Stimulated activated naive CD4-positive, alpha-beta T cell treated with Interleukin-2 at 50 U/mL for 16 hours (primary cell): ENCODE data around the gene PPP1R3D.

ENCODE experiments used
- DNase-seq: peaks from one replicate; lab custom pipeline; 2025; lab: John Stamatoyannopoulos, UW

PPP1R3D gene

DNA sequence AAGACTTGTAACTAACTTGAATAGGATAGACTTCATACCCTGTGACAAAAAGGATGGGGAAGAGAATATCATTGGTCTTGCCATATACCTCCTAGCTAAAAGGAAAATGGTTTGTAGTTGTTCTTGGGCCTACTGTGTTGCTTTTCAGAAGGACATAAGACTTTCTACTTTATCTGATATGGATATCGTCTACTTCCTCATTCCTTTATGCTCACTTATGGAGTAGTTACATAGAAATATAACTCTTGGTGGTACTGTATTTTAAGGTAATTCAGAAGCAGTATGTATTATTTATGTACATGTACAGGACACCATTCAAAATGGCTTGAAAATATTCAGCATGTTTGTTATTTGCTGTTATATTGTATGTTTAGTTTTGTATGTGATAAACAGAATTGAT, 8.1 kb upstream of the PPP1R3D start:
- no peak for DNase-seq

DNA sequence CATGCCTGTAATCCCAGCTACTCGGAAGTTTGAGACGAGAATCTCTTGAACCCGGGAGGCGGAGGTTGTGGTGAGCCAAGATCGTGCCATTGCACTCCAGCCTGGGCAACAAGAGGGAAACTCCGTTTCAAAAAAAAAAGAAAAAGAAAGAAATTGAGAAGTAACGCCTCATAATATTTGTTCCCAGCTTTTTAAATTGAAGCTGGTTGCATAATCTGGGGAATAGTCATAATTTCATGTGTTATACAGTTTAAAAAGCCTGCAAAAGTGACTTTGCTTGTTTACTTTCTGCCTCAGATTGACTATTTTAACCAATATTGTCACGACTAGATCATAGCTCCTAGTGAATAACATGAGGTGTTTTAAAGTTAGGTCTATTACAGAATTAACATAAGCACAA, 7.3 kb upstream of the PPP1R3D start:
- no peak for DNase-seq

DNA sequence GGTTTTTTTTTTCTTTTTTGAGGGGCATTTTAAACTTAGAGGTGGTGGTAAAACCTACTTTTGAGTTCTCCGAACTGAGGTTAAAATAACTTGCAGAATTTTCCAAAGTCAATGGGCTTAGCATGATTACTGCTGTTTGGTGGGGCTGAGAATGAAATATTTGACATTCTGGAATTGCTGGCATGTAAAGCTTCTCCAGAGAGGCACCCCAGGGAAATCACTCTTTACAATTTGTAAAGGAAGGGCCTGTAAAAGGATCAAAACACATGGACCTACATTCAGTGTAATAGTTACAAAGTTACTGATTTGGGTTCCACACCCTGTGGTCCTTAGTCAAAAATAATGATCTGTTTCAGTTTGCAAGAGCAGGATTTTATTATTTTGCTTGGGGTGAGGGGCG, 5.6 kb upstream of the PPP1R3D start:
- DNase-seq, result no peak

DNA sequence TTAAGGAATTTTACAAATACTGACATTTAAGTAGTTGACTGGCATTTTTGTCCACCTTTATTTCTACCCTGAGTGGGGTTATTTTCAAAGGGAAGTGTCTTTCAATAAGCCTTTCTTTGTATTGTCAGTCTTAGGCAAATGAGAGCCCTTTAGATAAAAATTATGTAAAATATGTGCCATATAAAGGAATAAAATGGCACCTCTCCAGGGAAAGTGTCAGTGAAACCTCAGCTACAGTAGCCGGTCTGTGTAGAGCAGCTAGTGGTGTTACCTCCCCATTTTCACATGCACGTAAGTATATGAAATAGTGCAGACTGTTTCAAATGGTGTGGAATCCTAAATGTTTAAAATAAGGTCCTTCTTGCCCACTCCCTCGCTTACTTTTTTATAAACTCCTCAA, 5.1 kb upstream of the PPP1R3D start:
- no peak for DNase-seq

DNA sequence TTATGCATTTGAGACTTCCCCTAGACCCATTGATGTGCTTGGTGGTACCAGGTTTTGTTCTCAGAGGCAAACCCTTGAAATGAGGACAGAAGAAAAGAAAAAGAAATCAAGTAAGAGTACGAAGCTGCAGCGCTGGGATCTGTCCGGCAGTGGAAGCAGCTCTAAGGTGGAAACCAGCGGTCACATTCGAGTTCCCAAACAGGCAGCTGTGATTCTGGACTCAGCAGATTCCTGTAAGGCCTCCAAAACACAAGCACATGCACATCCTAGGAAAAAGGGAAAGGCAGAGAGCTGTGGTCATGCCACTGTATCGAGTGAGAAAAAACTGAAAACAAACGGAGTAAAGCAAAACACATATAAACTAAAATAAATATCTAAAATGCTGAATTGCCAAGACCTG, 4.6 kb upstream of the PPP1R3D start:
- no peak for DNase-seq

DNA sequence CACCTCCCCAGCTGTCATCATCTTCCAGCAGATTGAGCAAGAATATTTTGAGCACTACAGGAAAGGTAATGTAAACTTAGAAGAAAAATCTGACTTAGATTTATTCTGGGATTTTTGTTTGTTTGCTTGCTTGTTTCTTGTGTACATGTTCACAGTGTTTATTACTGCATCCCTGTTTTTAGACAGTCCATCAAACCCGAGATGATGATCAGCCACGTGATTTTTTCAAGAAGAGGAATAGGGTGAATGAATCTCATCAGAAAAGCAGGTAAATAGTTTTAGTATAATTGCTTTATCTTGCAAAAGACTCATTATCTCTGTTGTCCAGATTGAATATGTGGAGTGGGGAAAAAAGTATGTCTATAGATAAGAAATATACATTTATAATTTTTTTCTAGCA, 2.1 kb upstream of the PPP1R3D start:
- DNase-seq, result no peak

DNA sequence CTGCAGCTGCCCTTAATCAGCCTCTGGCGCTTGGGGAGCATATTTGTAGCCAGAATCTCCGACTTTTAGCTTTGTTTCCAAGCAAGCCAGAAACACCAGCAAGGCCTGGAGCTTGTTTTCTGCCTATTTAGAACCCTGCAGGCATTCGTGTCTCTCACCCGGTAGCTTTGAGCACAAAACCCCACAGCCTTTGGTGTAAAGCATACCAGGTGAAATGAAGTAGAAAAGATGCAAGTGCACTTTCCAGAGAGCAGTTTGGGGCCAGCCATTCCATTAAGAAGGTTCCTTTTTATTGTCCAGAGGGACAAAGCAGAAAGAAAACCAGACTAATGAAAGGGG, 820 bp upstream of the PPP1R3D start:
- DNase-seq, result no peak

DNA sequence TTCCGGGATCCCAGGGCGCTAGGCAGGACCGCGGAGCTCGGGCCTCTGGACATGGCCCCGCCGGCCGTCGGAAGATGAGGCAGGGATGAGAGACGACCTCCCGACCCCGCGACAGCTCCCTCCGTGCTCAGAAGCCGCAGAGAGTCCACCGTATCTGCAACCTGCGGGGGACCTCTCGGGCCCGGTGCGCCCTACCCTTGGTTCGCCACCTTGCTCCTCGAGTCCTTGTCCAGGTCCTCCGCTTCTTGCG, 301 bp downstream of the PPP1R3D start:
- DNase-seq, result no peak

DNA sequence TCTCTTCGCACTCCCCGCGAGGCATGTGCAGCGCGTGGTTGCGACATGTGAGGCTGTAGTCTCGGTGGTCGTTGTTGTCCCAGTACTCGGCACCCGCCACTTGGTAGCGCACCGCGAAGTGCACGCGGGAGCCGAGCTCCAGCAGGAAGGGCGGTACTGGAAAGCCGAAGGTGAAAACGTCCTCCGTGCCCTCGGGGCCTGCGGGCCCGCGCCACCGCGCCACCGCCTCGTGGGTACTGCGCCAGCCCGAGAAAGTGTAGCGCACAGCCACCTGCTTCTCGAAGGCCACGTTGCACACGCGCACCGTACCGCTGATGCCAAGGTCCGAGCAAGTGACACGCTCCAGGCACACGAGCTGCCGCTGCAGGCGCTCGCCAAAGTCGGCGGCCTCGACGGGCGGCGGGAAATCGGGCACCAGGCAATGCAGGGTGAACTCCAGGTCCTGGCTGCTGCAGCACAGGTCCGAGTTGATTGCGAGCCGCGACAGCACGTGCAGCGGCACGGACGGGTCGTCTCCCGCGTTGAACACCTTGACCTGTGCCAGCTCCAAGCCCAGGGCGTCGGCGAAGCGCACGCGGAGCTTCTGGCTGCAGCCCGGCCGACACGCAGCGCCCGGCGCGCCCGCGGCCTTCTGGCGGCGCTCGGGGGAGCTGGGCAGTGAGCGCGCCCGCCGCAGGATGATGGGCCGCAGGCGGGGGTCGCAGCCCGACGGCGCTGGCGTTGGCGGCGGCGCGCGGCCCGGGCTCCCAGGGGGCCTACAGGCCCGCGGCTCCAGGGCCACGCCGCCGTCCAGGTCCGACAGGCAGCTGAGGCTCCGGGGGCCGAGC, 840 bp downstream of the PPP1R3D start:
- DNase-seq, result no peak

DNA sequence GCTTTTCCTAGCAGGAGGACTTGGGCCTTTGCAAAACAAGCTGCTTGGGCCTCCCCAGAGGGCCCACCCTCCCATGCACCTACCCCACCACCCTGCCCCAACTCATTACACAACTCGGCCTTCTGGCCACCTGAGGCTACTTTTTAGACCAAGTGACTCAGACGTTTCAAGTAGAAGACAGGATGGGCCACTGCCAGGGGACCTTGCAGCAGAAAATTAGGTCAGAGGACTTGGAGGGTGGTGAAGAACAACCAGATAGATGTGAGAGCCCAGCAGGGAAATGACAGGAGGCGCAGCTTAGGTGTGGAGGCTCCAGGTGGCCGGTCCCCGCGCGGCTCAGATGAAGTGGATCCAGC, 1.4 kb downstream of the PPP1R3D start:
- DNase-seq, result no peak

DNA sequence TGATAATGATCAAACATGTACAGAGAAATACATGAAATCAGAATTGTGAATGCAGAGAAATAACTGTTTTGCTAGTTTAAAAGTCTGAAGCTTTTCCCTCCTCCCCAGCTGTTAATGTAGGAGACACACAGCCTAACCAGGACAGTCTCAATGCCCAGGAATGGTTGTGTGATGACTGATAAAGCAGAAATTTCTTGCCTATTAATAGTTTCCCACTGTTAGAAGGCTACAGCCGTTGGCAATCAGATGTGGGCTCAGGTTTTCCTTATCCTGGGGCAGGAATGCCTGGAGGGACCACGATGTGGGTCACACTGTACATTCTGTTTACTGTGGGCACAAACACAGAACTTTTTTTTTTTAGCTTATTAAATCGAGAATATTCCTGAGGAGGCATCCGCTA, 1.9 kb downstream of the PPP1R3D start:
- DNase-seq, result no peak

DNA sequence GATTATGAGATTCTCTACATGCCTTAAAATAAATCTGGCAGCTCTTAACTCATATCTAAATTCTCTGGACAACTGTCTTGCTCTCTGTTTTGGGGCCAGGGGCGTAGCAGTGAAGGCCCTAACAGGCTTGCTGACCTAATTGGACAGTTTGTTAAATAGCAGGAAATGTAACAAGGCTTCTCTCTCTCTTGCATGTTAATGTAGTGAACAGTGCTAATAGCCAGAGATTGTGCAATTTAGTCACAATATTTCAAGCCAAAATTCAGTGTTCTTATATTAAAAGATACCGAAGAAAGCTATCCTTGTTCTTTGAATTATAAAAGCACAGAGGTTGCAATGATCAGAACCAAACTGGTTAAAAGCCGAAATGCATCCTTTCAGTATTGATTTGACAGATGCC, 3.0 kb downstream of the PPP1R3D start:
- DNase-seq, result no peak

DNA sequence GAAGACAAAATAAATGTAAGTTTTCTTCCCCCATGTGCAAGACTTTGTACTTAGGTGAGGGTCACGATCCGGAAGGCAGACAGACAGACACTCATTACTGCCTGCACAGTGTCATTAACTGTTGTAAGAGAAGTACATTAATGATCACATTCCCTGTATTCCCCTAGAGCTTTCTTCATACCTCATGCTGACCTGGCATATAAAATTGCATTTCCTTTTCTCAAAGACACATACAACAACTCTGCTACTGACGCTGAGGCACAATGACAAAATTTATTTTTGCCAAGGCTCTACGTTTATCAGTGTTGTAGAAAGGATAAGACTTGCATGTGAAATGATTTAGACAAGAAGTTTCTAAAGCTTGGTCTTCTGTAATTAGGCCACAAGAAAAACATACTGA, 3.7 kb downstream of the PPP1R3D start:
- no peak for DNase-seq

DNA sequence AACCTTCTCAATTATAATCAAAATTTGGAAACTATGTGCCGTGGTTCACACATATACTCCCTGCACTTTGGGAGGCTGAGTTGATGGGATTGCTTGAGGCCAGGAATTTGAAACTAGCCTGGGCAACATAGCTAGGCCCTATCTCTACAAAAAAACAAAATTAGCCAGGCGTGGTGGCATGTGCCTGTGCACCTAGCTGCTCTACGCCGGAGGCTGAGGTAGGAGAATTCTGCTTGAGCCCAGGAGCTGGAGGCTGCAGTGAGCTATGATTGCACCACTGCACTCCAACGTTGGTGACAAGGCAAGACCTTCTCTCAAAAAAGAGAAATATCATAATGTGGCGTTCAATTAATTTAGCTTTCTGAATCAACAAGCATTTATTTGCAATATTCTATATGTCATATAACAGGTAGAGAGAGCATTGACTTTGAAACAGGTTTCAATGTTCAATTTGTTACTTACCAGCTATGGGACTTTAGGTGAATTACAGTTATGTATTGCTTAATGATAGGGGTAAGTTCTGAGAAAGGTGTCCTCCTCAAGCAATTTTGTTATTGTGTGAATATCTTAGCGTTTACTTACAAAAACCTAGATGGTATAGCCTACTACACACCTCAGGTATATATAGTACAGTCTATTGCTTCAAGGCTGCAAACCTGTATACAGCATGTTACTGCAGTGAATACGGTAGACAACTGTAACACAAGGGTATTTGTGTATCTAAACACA, 4.5 kb downstream of the PPP1R3D start:
- no peak for DNase-seq

DNA sequence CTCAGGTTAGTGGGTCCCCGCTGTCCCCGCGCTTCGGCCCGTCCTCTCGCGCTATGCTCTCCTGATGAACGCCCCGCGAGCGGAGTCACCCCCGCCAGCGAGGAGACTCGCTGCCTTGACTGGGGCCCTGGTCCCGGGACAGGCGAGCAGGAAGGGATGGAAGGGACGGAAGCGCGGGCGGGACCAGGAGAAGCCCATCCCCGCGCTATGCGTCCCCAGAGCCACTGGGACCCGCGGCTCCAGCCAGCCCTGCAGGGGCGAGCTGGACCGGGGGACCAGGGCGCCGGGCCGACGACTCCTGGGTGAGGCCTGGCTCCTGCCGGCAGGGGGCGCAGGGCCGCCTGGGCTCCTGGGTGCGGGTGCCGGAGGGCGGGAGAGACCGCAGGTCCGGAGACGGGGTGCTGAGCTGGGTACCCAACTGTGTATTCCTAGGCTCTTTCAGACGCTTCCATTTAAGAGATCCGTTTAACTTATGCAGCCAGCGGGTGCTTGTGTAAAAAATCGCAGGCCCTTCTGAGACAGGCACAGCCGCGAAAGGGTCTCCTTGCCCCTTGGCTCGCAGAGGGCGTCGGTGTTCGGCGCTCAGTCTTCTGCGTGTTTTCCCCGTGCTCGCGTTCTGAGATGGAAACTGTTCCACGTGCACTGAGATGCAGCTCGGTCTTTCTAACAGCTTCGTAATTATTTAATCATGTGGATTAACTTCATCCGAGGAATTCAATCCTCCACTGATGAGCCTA, 6.1 kb downstream of the PPP1R3D start:
- peak; percentile 73 for DNase-seq

DNA sequence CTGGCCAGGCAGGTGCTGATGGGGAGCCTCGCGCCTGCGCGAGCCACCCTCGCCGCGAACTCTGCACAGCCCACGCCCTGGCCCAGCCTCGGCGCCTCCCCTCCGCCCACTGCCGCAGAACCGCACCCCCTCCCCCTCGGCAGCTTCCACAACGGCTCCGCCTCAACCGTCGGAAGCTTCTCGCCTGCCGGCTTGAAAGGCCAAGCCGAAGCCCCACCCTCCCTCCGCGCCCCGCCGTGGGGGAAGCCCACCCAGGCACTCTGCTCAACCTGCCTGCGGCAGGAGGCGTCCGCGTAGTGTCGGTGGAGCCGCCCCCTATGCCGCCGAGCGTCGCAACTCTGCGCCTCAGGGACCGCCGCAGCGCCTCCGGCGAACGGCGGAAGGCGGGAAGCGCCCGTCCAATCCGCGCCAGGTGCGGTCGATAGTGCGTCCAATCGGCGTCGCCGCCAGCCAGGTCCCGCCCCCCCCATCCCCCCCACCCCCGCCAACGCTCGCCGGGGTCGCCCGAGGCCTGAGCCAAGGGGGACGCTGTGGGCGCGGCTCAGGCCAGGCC, 6.7 kb downstream of the PPP1R3D start, which contains the start of gene SYCP2:
TSS of gene SYCP2 (minus strand) at position 342 of the 553 bp plus-strand sequence. CDS start 11,224 bp downstream, outside the sequence.
- DNase-seq, result peak; percentile 67

DNA sequence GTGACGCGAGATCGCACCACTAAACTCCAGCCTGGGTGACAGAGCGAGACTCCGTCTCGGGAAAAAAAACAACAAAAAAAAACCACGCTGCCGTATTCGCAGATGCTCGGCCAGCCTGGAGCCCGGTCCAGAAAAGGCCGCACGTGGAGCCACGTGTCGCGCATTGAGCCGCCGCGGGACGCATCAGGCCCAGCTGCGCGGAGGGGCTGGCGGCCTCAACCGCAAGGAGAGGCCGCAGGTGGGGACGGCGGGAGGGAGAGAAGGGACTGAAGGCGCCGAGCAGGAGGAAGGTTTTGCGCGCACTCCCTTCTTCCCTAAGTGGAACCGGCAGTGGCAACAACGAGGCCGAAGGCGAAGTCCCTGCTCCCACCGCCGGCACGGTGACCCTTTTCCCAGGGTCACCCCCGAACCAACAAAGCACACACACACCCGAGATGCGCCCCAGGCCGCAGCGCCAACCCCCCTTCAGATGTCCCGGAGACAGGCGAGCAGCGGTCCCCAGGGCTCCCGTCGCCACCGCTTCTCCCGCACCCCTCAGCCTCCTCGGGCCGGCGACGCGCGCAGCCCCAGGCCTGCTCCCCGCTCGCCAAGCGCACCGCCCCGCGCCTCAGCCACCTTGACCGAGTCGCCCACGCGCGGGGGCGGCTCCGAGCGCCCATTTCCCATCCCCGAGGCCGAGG, 7.3 kb downstream of the PPP1R3D start:
- DNase-seq, result no peak

DNA sequence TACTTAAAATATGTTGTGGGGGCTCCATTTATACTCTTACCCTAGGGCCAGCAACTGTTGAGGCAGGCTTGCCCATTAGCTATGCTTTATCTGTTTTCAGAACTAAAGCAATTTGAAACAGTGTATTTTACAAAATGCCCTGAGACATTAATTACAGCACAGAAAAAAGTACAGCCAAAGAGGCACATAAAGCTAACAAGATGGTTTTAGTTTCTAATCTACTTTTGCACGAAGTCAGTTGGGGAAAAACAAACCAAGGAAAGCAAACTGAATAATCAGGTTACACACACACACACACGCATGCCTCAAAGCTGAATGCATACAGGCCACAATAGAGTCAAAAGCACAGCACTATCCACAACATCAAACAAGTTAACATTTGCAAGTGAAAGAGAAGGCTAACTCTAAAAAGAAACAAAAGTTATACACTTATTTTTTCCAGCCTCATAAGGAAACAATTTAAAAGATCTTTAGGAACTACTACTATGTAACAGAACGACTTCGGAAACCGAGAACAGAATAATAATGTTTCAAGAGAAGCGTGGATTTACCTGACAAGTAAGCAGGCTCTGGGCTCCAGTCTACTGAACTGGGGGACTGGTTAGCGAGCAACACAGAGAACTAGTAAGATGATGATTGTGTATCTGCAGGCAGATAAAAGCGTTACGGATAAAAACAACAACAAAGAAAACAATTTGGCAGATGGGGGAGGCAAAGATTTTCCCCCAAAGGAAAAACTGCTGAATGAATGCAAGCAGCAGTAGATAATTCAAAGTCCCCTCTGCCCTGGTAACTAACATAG, 8.4 kb downstream of the PPP1R3D start:
- no peak for DNase-seq

DNA sequence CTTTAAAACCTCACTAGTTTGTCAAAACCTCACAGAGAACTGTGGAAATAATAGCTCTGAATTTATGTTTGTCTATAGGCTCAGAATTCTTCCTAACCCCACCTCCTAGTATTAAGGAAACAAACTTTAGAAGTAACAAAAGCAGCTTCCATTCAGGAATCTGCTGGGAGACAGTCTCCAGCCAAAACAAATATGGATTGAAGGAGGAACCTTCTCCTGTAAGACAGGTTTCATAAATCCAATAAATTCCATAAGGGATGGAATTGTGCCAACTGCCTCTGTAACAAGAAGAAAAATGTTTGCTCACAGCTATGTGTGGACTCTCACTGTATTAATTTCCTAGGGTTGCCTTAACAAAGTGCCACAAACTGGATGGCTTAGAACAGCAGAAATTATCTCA, 14.2 kb downstream of the PPP1R3D start:
- no peak for DNase-seq

DNA sequence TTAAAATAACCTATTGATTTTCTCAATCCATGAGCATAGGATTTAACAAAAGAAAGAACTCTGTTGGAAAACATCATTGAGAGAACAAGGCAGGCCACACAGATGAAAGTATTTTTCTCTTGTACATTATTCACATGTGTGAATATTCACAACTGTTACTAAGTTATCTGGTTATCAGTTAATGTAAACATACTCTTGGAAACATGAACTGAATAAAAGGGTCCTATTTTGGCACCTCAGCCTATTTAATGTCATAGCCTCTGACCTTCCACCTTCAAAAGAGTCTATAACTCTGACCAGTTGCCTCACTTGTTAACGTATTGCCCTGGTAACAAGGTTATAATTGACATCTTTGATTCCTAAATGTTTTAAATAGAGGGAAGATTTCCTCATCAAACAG, 14.7 kb downstream of the PPP1R3D start:
- no peak for DNase-seq

DNA sequence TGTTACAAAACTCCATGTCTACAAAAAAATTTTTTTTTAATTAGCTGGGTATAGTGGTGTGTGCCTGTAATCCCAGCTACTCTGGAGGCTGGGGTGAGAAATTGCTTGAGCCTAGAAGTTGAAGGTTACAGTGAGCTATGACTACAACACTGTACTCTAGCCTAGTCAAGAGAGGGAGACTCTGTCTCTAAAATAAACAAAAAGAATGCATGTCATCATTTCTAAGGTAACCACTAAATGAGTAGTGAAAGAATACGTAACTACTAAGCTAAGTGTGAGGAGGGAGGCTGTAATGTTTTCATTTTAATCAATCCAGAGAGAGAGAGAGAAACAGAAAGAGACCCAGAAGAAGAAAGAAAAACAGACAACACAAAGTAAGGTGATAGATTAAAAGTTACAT, 16.6 kb downstream of the PPP1R3D start:
- no peak for DNase-seq

DNA sequence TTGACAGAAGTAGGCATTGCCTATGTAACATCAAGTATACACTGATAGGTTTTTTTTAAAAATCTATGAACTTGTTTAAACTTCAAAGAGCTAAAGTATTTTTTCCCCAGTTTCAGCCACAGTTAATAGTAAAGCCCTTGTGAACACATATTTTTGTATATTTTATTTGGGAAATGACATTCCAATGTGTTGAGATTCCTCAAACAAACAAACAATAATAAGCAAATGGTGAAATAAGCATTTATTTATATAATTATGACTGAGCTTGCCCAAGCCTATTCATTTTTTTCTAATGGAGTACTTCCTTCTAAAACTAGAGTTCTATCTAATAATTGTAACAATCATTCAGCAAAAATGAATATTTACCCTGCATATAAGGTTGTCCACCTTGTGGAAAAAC, 19.2 kb downstream of the PPP1R3D start:
- DNase-seq, result no peak
